Epithelial cell of proximal tubule (primary cell): ENCODE measurements around the gene VPS35L. TPM values are rescaled to one million over a fixed set of nuclear protein-coding genes. Genes with fewer than 3 reads are reported as not detected.
"Not testable (repeated sequence)": the region's sequence is repeated elsewhere in the genome, so short reads cannot be mapped to it uniquely, and the experiment has no call there.

Source experiments
- DNase-seq: peaks from one replicate; pipeline ENCODE4 v3.0.0-alpha.2; 2011; ENCODE audit warnings: low read depth
- H3K4me3 ChIP-seq: 2 replicates; pipeline ENCODE4 v1.5.1; 2011; ENCODE audit warnings: low read depth, mild to moderate bottlenecking, low read length
- CTCF ChIP-seq: conservative IDR thresholded peaks from 2 replicates; pipeline ENCODE4 v1.5.1; 2012; ENCODE audit warnings: low read depth, mild to moderate bottlenecking, low read length
- total RNA-seq: library from RNA; depleted of rRNA; stranded (reverse); fragments of >200 nt; gene quantifications from 2 replicates; pipeline ENCODE4 v1.2.3, GENCODE V29; 2015

Gene VPS35L
- total RNA-seq, 1 donor from 2014 or later: 36.9 TPM

GRCh38 chr16:19716183-19716582 is 160.7 kb downstream of the VPS35L start:
- DNase-seq: no peak
- no peak for TF ChIP-seq CTCF
- H3K4me3 ChIP-seq: no peak overlapping the region

- DNase-seq: not testable (repeated sequence)
- peak overlapping the region; percentile 98 for H3K4me3 ChIP-seq
Measured at GRCh38 chr16:19716728-19717127, 161.2 kb downstream of the VPS35L start.

- no peak for TF ChIP-seq CTCF
- peak overlapping the region; percentile 98 for H3K4me3 ChIP-seq
- DNase-seq: no peak
Measured at GRCh38 chr16:19717314-19717713, 161.8 kb downstream of the VPS35L start.

GRCh38 chr16:19717741-19718623 is 162.5 kb downstream of the VPS35L start, which contains the start of the genes IQCK and KNOP1:
Gene IQCK, plus strand, starts transcription at chr16:19718271. Its CDS starts 36 bp downstream, at chr16:19718307.
Gene KNOP1, minus strand, starts transcription at chr16:19718227. Its CDS starts 3,192 bp downstream, at chr16:19715035.
- no peak for DNase-seq

GRCh38 chr16:19718624-19718965 is 163.1 kb downstream of the VPS35L start:
- peak overlapping the region; percentile 98 for H3K4me3 ChIP-seq
- no peak for DNase-seq
- TF ChIP-seq CTCF: no peak

More at GRCh38 chr16:19717741-19718623, 162.5 kb downstream of the VPS35L start, which contains the start of the genes IQCK and KNOP1:
- H3K4me3 ChIP-seq: peak within 1 kb of the TSS; percentile 98
- no peak for TF ChIP-seq CTCF

GRCh38 chr16:19722269-19722952 is 166.9 kb downstream of the VPS35L start:
- TF ChIP-seq CTCF: no peak
- DNase-seq: no peak
- H3K4me3 ChIP-seq: no peak overlapping the region

- H3K4me3 ChIP-seq: no peak overlapping the region
- DNase-seq: no peak
- TF ChIP-seq CTCF: no peak
Measured at GRCh38 chr16:19722981-19723380, 167.5 kb downstream of the VPS35L start.
